Measurements from ENCODE around the gene ADPRHL1. TPM values are rescaled to one million over a fixed set of nuclear protein-coding genes. Genes with fewer than 3 reads are reported as not detected.

Gene ADPRHL1
- total RNA-seq, 1 experiment from 2014 or later, result 1.5 TPM

GRCh38 chr13:113351514-113352026 is 101.7 kb downstream of the ADPRHL1 start (continued):
- no peak for TF ChIP-seq OVOL2 (CRISPR knock-in tag; IDR thresholded peaks at IDR 0.05; ENCODE audit: borderline replicate concordance)
- no peak for TF ChIP-seq ZNF416 (CRISPR knock-in tag; IDR thresholded peaks at IDR 0.05)
- no peak for TF ChIP-seq NFE2L1 (CRISPR knock-in tag; IDR thresholded peaks at IDR 0.05)

DNA sequence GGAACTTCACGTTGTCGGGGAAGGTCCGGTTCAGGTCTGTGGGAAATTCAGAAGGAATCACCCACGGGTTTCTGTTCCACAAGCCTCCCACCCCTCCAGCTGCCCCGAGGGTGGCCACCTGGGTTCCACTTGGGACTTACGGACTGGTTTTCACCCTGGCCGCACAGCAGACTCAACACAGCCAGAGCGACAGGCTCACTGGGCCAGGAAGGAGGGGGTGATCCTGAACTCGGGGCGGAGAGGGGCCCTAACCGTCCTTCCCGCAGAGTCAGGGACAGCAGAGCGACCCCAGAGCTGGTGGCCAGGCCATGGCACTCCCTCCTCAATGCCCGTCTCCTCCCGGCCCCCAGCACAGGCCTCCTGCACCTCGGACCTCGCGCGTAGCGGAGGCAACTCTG is 102.4 kb downstream of the ADPRHL1 start:
- DNase-seq (ENCODE audit: low spot score), result no peak
- no peaks in the 10 kb centered on the region for H3K4me1 Mint-ChIP-seq
- H3K9me3 Mint-ChIP-seq, result peaks cover 5% of the 10 kb centered on the region; the same call in 1 of the 2 replicates
- POLR2A ChIA-PET, result no interaction called here
- ATAC-seq, result no peak
- no peaks in the 10 kb centered on the region for H3K27me3 Mint-ChIP-seq (ENCODE audit: low read depth)
- peaks cover 56% of the 10 kb centered on the region for H3K36me3 Mint-ChIP-seq
- H3K4me3 Mint-ChIP-seq, result no peak overlapping the region
- CTCF ChIA-PET, result no interaction called here
- H3K27ac Mint-ChIP-seq, result no peak overlapping the region
- TF ChIP-seq NR1H2 (CRISPR knock-in tag; IDR thresholded peaks at IDR 0.05), result no peak
- no peak for TF ChIP-seq CREM (CRISPR knock-in tag; IDR thresholded peaks at IDR 0.05)
- no peak for TF ChIP-seq ZNF281 (CRISPR knock-in tag; IDR thresholded peaks at IDR 0.05)
- TF ChIP-seq ZSCAN18 (CRISPR knock-in tag; IDR thresholded peaks at IDR 0.05), result no peak
- TF ChIP-seq ZBTB21 (CRISPR knock-in tag; IDR thresholded peaks at IDR 0.05; ENCODE audit: borderline replicate concordance), result no peak
- no peak for TF ChIP-seq SMAD4 (CRISPR knock-in tag; IDR thresholded peaks at IDR 0.05)
- TF ChIP-seq ZNF317 (CRISPR knock-in tag; IDR thresholded peaks at IDR 0.05; ENCODE audit: borderline replicate concordance, low read depth), result no peak
- TF ChIP-seq ELF4 (CRISPR knock-in tag; IDR thresholded peaks at IDR 0.05; ENCODE audit: low read depth), result no peak
- TF ChIP-seq NFE2L1 (CRISPR knock-in tag; IDR thresholded peaks at IDR 0.05), result no peak
- no peak for TF ChIP-seq EMX1 (CRISPR knock-in tag; IDR thresholded peaks at IDR 0.05)
- no peak for TF ChIP-seq CBFB (CRISPR knock-in tag; IDR thresholded peaks at IDR 0.05; ENCODE audit: low read depth)
- no peak for TF ChIP-seq TCF7 (CRISPR knock-in tag; IDR thresholded peaks at IDR 0.05; ENCODE audit: low read depth)
- TF ChIP-seq, protein P1, sequence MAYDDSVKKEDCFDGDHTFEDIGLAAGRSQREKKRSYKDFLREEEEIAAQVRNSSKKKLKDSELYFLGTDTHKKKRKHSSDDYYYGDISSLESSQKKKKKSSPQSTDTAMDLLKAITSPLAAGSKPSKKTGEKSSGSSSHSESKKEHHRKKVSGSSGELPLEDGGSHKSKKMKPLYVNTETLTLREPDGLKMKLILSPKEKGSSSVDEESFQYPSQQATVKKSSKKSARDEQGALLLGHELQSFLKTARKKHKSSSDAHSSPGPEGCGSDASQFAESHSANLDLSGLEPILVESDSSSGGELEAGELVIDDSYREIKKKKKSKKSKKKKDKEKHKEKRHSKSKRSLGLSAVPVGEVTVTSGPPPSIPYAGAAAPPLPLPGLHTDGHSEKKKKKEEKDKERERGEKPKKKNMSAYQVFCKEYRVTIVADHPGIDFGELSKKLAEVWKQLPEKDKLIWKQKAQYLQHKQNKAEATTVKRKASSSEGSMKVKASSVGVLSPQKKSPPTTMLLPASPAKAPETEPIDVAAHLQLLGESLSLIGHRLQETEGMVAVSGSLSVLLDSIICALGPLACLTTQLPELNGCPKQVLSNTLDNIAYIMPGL (CRISPR knock-in tag; IDR thresholded peaks at IDR 0.05), result no peak
- no peak for TF ChIP-seq TEAD4 (CRISPR knock-in tag; IDR thresholded peaks at IDR 0.05)

- ChIA-PET POLR2A (no interaction called here), CTCF (interaction anchor here (0.7 to 1.7 kb wide), 3 partner anchors 10 to 41 kb away, joined by 3 to 5 read pairs (median 5); no protein-coding TSS in a partner anchor)
- Mint-ChIP-seq H3K4me3 (no peak overlapping the region), H3K27ac (no peak overlapping the region), H3K27me3 (ENCODE audit: low read depth) (no peaks in the 10 kb centered on the region), H3K36me3 (peaks cover 56% of the 10 kb centered on the region), H3K9me3 (peaks cover 9% of the 10 kb centered on the region), H3K4me1 (no peaks in the 10 kb centered on the region)
- peak; percentile 73 for ATAC-seq
- TF ChIP-seq TP53 (CRISPR knock-in tag; IDR thresholded peaks at IDR 0.05), result no peak
- TF ChIP-seq, protein P2, sequence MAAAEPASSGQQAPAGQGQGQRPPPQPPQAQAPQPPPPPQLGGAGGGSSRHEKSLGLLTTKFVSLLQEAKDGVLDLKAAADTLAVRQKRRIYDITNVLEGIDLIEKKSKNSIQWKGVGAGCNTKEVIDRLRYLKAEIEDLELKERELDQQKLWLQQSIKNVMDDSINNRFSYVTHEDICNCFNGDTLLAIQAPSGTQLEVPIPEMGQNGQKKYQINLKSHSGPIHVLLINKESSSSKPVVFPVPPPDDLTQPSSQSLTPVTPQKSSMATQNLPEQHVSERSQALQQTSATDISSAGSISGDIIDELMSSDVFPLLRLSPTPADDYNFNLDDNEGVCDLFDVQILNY (CRISPR knock-in tag; IDR thresholded peaks at IDR 0.05), result no peak
- no peak for TF ChIP-seq PREB (CRISPR knock-in tag; IDR thresholded peaks at IDR 0.05; ENCODE audit: borderline replicate concordance)
- no peak for TF ChIP-seq RORB (CRISPR knock-in tag; IDR thresholded peaks at IDR 0.05)
- TF ChIP-seq ZNF138 (CRISPR knock-in tag; conservative IDR thresholded peaks at IDR 0.05), result no peak
- TF ChIP-seq GABPB1 (CRISPR knock-in tag; IDR thresholded peaks at IDR 0.05), result no peak
- TF ChIP-seq TEAD4 (CRISPR knock-in tag; IDR thresholded peaks at IDR 0.05), result no peak
- no peak for DNase-seq (ENCODE audit: low spot score)
These were observed 103.0 kb downstream of the ADPRHL1 start for GRCh38 chr13:113350065-113350937.
